MV-4-11 (cell line): ENCODE data around the gene CDK18.

ENCODE experiments used
- DNase-seq: peaks from one replicate; lab custom pipeline; 2025; lab: John Stamatoyannopoulos, UW

CDK18 gene

GRCh38 chr1:205505076-205505729 lies 734 bp downstream of the CDK18 start:
- no peak for DNase-seq

- DNase-seq, result no peak
Observed at GRCh38 chr1:205505791-205506190, 1.3 kb downstream of the CDK18 start.

GRCh38 chr1:205506409-205507200 lies 2.1 kb downstream of the CDK18 start:
- DNase-seq, result no peak

GRCh38 chr1:205508227-205508714 lies 3.8 kb downstream of the CDK18 start:
- no peak for DNase-seq

GRCh38 chr1:205510308-205510950 lies 6.0 kb downstream of the CDK18 start:
- DNase-seq, result no peak

GRCh38 chr1:205510951-205511330 lies 6.5 kb downstream of the CDK18 start:
- no peak for DNase-seq

GRCh38 chr1:205512059-205513045 lies 7.9 kb downstream of the CDK18 start:
- DNase-seq, result peak; percentile 43

GRCh38 chr1:205513774-205514173 lies 9.3 kb downstream of the CDK18 start:
- no peak for DNase-seq

- DNase-seq, result no peak
Observed at GRCh38 chr1:205514211-205515142, 10.0 kb downstream of the CDK18 start.

GRCh38 chr1:205515781-205516253 lies 11.3 kb downstream of the CDK18 start:
- DNase-seq, result no peak

- no peak for DNase-seq
Observed at GRCh38 chr1:205516362-205516761, 11.9 kb downstream of the CDK18 start.

GRCh38 chr1:205517288-205517687 lies 12.8 kb downstream of the CDK18 start:
- DNase-seq, result no peak

GRCh38 chr1:205517763-205518162 lies 13.3 kb downstream of the CDK18 start:
- DNase-seq, result no peak

- no peak for DNase-seq
Observed at GRCh38 chr1:205518661-205519540, 14.4 kb downstream of the CDK18 start.

GRCh38 chr1:205519541-205520131 lies 15.2 kb downstream of the CDK18 start:
- no peak for DNase-seq

GRCh38 chr1:205520709-205521108 lies 16.2 kb downstream of the CDK18 start:
- no peak for DNase-seq

GRCh38 chr1:205521686-205522085 lies 17.2 kb downstream of the CDK18 start:
- DNase-seq, result no peak

GRCh38 chr1:205522692-205523091 lies 18.2 kb downstream of the CDK18 start:
- no peak for DNase-seq

- DNase-seq, result no peak
Observed at GRCh38 chr1:205523261-205523890, 18.9 kb downstream of the CDK18 start.
